KOPT-K1 (cell line): ENCODE results near the gene ENOX1.
"Not testable (repeated sequence)": the region's sequence is repeated elsewhere in the genome, so short reads cannot be mapped to it uniquely, and the experiment has no call there.

Experiments used
- H3K27ac ChIP-seq: fragments of 200-600 bp; sonication (generic); 2 replicates; pipeline ENCODE4 v1.5.1; 2016; ENCODE audit warnings: antibody characterized with exemption, mild to moderate bottlenecking, low read depth, low read length; ENCODE audit not compliant: poor library complexity, severe bottlenecking
- H3K36me3 ChIP-seq: fragments of 200-600 bp; sonication (generic); 2 replicates; pipeline ENCODE4 v1.5.1; 2017; ENCODE audit warnings: antibody characterized with exemption, mild to moderate bottlenecking, low read length, moderate library complexity; ENCODE audit not compliant: insufficient read depth
- H3K9me3 ChIP-seq: fragments of 200-600 bp; sonication (generic); 2 replicates; pipeline ENCODE4 v1.5.1; 2017; ENCODE audit warnings: antibody characterized with exemption, low read length, mild to moderate bottlenecking; ENCODE audit not compliant: insufficient read depth, poor library complexity, severe bottlenecking

The ENOX1 gene

DNA sequence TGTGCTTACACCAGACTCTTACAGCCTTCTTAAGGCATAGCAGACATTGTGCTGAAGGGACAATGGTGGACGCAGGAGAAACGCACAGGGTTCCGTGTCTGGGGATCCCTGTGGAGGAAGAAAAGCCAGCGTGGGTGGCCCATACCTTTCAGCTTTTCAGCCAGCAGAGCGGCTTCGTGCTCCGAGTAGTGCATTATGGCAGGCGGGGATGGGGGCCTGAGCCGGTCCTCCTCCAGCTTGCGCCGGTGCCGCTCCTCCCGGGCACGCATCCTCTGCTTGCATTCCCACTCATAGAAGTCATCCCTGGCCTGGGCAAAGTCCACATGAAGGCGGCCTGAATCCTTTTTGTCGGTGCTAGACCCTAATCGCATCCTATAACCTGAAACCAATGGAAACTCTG, 431.0 kb downstream of the ENOX1 start:
- no peak overlapping the region for H3K27ac ChIP-seq
- H3K36me3 ChIP-seq: no peaks in the 10 kb centered on the region

DNA sequence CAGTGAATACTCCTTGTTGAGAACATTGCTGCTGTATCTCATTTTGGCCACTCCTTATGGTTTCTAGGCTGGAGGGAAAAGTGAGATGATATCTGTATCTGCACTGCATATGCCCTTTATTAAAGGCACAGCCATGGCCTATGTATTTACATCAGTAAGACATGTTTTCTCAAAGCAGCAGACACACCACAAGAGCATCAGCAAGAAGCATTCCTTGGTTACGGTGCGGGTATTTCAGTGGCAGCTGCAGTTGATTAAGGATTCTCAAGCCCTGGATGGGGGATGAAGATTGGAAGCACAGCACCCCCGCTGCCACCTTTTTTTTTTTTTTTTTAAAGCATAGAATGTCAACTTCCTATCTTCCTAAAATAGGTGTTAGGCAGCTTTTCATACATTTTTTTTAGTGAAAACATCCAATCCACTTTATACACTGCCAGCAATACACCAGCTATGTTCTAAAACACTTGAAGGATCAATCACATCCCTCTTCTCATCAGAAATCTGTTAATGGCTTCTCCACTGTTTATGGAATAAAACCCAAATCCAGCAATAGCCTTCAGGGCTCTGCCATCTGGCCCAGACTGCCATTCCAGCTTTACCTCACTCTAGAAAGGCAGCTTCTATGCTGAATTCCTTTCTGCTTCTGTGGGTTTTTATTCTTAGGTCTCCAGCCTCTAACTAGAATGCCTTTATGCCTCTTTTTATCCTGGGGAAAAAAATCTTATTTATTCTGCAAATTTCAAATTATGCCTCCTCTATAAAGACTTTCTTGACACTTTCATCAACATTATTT, 432.4 kb downstream of the ENOX1 start:
- Histone ChIP-seq H3K9me3 (no peaks in the 10 kb centered on the region), H3K36me3 (no peaks in the 10 kb centered on the region), H3K27ac (no peak overlapping the region)

More for the DNA sequence above, 431.0 kb downstream of the ENOX1 start:
- no peaks in the 10 kb centered on the region for H3K9me3 ChIP-seq

GRCh38 chr13:43353631-43354030, 433.1 kb downstream of the ENOX1 start:
- Histone ChIP-seq H3K27ac (no peak overlapping the region), H3K36me3 (no peaks in the 10 kb centered on the region), H3K9me3 (no peaks in the 10 kb centered on the region)

GRCh38 chr13:43351612-43352011, 435.2 kb downstream of the ENOX1 start:
- not testable (repeated sequence) for H3K9me3 ChIP-seq, H3K27ac ChIP-seq, H3K36me3 ChIP-seq

DNA sequence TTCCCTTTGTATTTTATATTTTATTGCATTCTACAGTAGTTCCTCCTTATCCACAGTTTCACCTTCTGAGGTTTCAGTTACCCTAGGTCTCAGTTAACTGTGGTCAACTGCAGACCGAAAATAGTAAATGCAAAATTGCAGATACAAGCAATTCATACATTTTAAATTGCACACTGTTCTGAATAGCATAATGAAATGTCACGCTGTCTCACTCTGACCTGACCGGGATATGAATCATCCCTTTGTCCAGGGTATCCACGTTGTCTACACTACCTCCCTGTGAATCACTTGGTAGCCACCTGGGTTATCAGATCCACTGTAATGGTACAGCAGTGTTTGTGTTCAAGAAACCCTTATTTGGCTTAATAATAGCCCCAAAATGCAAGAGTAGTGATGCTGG, 438.4 kb downstream of the ENOX1 start:
- Histone ChIP-seq H3K9me3 (no peaks in the 10 kb centered on the region), H3K27ac (no peak overlapping the region), H3K36me3 (no peaks in the 10 kb centered on the region)

GRCh38 chr13:43347877-43348276, 438.9 kb downstream of the ENOX1 start:
- H3K36me3 ChIP-seq: no peaks in the 10 kb centered on the region
- no peak overlapping the region for H3K27ac ChIP-seq
- H3K9me3 ChIP-seq: no peaks in the 10 kb centered on the region

GRCh38 chr13:43346427-43346826, 440.3 kb downstream of the ENOX1 start:
- no peaks in the 10 kb centered on the region for H3K36me3 ChIP-seq
- H3K27ac ChIP-seq: no peak overlapping the region
- no peaks in the 10 kb centered on the region for H3K9me3 ChIP-seq

DNA sequence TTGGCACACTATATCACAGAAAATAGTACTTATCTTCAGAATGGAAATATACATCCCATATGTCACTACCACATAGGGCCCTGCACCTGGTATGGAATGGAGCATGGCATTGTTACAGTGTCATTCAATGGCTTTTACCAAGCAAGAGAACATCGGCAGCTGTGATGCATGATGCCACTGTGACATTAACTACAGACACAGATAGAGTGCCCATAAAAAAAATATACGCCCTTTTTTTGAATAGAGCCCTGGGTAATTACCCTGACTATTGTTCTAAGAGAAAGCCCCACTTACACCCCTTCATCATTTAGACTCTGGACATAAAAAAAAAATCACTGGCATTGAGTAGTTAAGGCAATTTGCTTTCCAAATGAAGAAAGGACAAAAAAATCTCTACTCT, 443.1 kb downstream of the ENOX1 start:
- no peaks in the 10 kb centered on the region for H3K9me3 ChIP-seq
- H3K36me3 ChIP-seq: no peaks in the 10 kb centered on the region
- no peak overlapping the region for H3K27ac ChIP-seq

- H3K36me3 ChIP-seq: no peaks in the 10 kb centered on the region
- no peak overlapping the region for H3K27ac ChIP-seq
- no peaks in the 10 kb centered on the region for H3K9me3 ChIP-seq
These were observed 446.8 kb downstream of the ENOX1 start for GRCh38 chr13:43339805-43340550.

- Histone ChIP-seq H3K36me3 (no peaks in the 10 kb centered on the region), H3K27ac (no peak overlapping the region), H3K9me3 (no peaks in the 10 kb centered on the region)
These were observed 447.5 kb downstream of the ENOX1 start for GRCh38 chr13:43339145-43339804.

- no peaks in the 10 kb centered on the region for H3K9me3 ChIP-seq
- no peak overlapping the region for H3K27ac ChIP-seq
- H3K36me3 ChIP-seq: no peaks in the 10 kb centered on the region
These were observed 451.0 kb downstream of the ENOX1 start for GRCh38 chr13:43335764-43336163.

- H3K9me3 ChIP-seq: no peaks in the 10 kb centered on the region
- H3K27ac ChIP-seq: no peak overlapping the region
- H3K36me3 ChIP-seq: no peaks in the 10 kb centered on the region
These were observed 453.6 kb downstream of the ENOX1 start for GRCh38 chr13:43333176-43333575.

DNA sequence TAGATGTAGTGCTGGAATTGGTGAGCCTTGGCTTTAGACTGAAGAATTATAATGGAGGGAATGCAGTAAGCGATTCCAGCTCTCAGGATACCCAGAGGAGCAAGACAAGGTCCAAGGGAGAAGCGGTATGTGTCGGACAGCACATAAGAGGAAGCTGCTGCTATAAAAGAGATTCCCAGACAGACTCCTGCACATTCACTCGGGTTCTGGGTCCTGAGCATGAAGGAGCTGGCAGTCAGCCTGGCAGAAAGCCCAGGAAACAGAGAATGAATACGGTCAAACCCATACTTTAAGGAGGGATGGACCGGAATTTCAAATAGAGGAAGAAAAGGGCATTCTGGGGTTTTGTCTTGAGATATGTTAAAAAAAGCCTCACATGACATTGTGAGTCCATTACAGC, 455.1 kb downstream of the ENOX1 start:
- H3K27ac ChIP-seq: no peak overlapping the region
- H3K9me3 ChIP-seq: no peaks in the 10 kb centered on the region
- no peaks in the 10 kb centered on the region for H3K36me3 ChIP-seq

DNA sequence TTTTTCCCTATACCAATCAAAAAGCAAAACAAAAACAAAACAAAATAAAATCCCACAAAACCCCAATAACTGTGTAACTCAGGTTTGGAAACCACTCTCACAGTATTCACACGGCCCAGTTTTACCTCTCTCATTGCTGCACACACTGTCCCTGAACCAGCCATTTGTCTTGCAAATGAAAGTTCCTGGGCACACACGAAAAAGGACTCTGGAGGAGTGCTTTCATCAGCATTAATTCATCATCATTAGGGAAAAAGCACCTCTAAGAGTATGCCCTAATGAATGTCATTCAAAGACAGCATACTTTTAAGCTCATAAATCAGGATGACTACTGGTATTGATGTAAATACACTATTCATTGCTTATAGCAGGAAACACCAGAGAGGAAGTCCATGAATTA, 457.1 kb downstream of the ENOX1 start:
- Histone ChIP-seq H3K36me3 (no peaks in the 10 kb centered on the region), H3K9me3 (no peaks in the 10 kb centered on the region), H3K27ac (no peak overlapping the region)

- no peaks in the 10 kb centered on the region for H3K36me3 ChIP-seq
- no peak overlapping the region for H3K27ac ChIP-seq
- H3K9me3 ChIP-seq: no peaks in the 10 kb centered on the region
These were observed 457.9 kb downstream of the ENOX1 start for GRCh38 chr13:43328907-43329306.
